Colonic mucosa (tissue), 4 donors: Measurements from ENCODE around the gene MAP3K19. TPM values are rescaled to one million over a fixed set of nuclear protein-coding genes. Genes with fewer than 3 reads are reported as not detected.

Source experiments
- DNase-seq: peaks from one replicate; pipeline ENCODE4 v3.0.0-alpha.2; 2020
- H3K27ac ChIP-seq: fragments of 200-600 bp; one replicate; pipeline ENCODE4 v1.8.0; 2021
- H3K27me3 ChIP-seq: fragments of 200-600 bp; one replicate; pipeline ENCODE4 v1.8.0; 2021
- H3K36me3 ChIP-seq: fragments of 200-600 bp; one replicate; pipeline ENCODE4 v1.8.0; 2021
- H3K4me1 ChIP-seq: fragments of 200-600 bp; one replicate; pipeline ENCODE4 v1.8.0; 2021; ENCODE audit warnings: mild to moderate bottlenecking
- H3K4me3 ChIP-seq: fragments of 200-600 bp; one replicate; pipeline ENCODE4 v1.8.0; 2021
- H3K9ac ChIP-seq, 2 donors: one replicate each; pipeline ENCODE4 v1.7.0; 2013; ENCODE audit warnings: control low read depth in 2 of 2, low read depth in 2 of 2, low read length in 2 of 2
- H3K9me3 ChIP-seq: fragments of 200-600 bp; one replicate; pipeline ENCODE4 v1.8.0; 2021
- intact Hi-C: fragments of 100-400 bp; cut with DNase I; formaldehyde crosslinking; loops from one replicate; pipeline ENCODE4 v1.14.1; 2022
- total RNA-seq, 2 donors: library from RNA; stranded (reverse); fragmentation: NEBNext Ultra II Directional in 1 of 2; extraction: Animal tissue kit (Norgen Biotek cat#: 25700) in 1 of 2; gene quantifications; one replicate each; pipeline ENCODE4 v1.2.1, GENCODE V29; 2021
- TF ChIP-seq, protein P1 (sequence below): fragments of 200-600 bp; IDR thresholded peaks from one replicate; pipeline ENCODE4 v1.8.0; 2022; ENCODE audit warnings: antibody characterized with exemption, mild to moderate bottlenecking
- donor health status: healthy.
- donor health status: DM: no; HTN: no; CAD: no.
- donor health status: DM: no; HTN: no; CAD: no.

The MAP3K19 gene
- total RNA-seq, 2 donors from 2014 or later = not detected

DNA sequence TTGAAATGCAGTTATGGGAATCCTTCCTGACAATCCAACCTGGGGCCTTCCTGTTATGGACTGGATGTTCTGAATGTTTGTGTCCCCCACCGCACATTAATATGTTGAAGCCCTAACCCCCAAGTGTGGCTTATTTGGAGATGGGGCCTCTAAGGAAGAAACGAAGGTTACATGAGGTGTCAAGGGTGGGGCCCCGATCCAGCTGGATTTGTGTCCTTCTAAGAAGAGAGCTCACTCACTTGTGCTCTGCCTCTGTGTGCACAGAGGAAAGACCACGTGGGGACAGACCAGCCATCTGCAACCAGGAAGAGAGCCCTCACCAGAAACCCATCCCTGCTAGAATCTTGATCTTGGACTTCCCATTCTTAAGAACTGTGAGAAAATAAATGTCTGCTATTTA is 44.4 kb downstream of the MAP3K19 start:
- Histone ChIP-seq H3K4me1 (no peaks in the 10 kb centered on the region), H3K27me3 (no peaks in the 10 kb centered on the region), H3K4me3 (no peak overlapping the region), H3K9ac (no peak overlapping the region), H3K27ac (no peak overlapping the region), H3K9me3 (no peaks in the 10 kb centered on the region), H3K36me3 (no peaks in the 10 kb centered on the region)
- TF ChIP-seq, protein P1, sequence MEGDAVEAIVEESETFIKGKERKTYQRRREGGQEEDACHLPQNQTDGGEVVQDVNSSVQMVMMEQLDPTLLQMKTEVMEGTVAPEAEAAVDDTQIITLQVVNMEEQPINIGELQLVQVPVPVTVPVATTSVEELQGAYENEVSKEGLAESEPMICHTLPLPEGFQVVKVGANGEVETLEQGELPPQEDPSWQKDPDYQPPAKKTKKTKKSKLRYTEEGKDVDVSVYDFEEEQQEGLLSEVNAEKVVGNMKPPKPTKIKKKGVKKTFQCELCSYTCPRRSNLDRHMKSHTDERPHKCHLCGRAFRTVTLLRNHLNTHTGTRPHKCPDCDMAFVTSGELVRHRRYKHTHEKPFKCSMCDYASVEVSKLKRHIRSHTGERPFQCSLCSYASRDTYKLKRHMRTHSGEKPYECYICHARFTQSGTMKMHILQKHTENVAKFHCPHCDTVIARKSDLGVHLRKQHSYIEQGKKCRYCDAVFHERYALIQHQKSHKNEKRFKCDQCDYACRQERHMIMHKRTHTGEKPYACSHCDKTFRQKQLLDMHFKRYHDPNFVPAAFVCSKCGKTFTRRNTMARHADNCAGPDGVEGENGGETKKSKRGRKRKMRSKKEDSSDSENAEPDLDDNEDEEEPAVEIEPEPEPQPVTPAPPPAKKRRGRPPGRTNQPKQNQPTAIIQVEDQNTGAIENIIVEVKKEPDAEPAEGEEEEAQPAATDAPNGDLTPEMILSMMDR = no peak
- intact Hi-C loops = loop anchor here (10.0 kb wide), 1 partner anchor 792 kb away; no protein-coding TSS in a partner anchor
- DNase-seq = no peak

GRCh38 chr2:134999521-134999920 is 47.7 kb downstream of the MAP3K19 start:
- Histone ChIP-seq H3K9me3 (no peaks in the 10 kb centered on the region), H3K4me3 (no peak overlapping the region), H3K27me3 (no peaks in the 10 kb centered on the region), H3K9ac (no peak overlapping the region), H3K4me1 (no peaks in the 10 kb centered on the region), H3K36me3 (no peaks in the 10 kb centered on the region), H3K27ac (no peak overlapping the region)
- intact Hi-C loops = no loop called here
- TF ChIP-seq, protein P1 = no peak
- no peak for DNase-seq

DNA sequence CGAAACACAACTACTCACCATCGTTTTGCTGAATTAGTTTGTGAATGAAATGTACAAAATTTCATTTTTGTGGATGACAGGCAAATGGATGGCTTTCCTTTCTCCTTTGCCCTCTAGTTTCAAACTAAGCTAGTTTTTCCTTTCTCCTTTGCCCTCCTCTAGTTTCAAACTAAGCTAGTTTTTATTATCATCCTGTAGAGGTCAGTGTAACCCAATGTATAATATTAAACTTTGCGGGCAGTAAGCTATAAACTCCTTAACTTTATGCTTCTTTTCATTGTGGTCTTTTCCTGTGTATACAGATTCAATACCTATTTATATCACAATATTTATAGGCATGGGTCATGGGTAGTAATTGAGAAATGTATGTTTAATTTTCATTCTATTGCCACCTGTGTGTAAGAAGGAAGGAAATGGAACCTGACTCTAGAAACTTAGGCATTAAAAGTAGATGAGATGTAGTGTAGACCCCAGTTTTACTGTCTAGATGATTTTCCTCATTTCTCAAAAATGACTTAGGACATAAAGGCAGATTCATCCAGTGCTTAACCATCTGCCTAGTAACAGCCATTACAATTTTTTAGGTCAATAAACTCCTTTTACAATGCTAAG is 58.1 kb downstream of the MAP3K19 start:
- H3K9me3 ChIP-seq = no peaks in the 10 kb centered on the region
- no peak overlapping the region for H3K9ac ChIP-seq
- no peaks in the 10 kb centered on the region for H3K27me3 ChIP-seq
- no peaks in the 10 kb centered on the region for H3K36me3 ChIP-seq
- no peak for DNase-seq
- intact Hi-C loops = no loop called here
- H3K4me3 ChIP-seq = no peak overlapping the region
- TF ChIP-seq, protein P1 = peak; percentile 37
- no peak overlapping the region for H3K27ac ChIP-seq
- no peaks in the 10 kb centered on the region for H3K4me1 ChIP-seq

DNA sequence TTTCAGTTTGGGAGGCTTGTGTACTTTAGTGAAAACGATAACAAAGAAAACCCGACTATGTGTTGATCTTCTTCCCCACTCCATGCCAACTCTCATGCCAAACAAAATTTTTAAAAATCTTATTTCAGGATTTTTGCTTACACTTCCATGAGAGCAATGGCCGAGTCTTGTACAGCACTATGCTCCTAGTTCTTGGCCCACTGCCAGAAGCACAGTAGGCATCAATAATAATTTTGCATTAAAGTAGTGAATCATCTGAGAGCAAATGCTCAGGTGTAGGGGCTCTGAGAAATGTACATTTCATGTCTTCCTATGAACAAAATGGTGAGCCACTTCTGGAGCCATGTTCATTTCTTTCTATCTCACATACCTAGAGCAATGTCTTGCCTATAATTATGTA is 62.2 kb downstream of the MAP3K19 start:
- Histone ChIP-seq H3K4me1 (no peaks in the 10 kb centered on the region), H3K27me3 (no peaks in the 10 kb centered on the region), H3K36me3 (no peaks in the 10 kb centered on the region), H3K9me3 (no peaks in the 10 kb centered on the region), H3K9ac (no peak overlapping the region), H3K4me3 (no peak overlapping the region), H3K27ac (no peak overlapping the region)
- intact Hi-C loops = no loop called here
- TF ChIP-seq, protein P1 = no peak
- DNase-seq = no peak

GRCh38 chr2:134982603-134983002 is 64.6 kb downstream of the MAP3K19 start:
- TF ChIP-seq, protein P1 = no peak
- no peaks in the 10 kb centered on the region for H3K9me3 ChIP-seq

More at GRCh38 chr2:134982603-134983002, 64.6 kb downstream of the MAP3K19 start:
- Histone ChIP-seq H3K27ac (no peak overlapping the region), H3K27me3 (no peaks in the 10 kb centered on the region), H3K4me1 (no peaks in the 10 kb centered on the region), H3K9ac (no peak overlapping the region), H3K36me3 (no peaks in the 10 kb centered on the region), H3K4me3 (no peak overlapping the region)
- no peak for DNase-seq
- intact Hi-C loops = no loop called here
